ENCODE data around the gene FAM184B.

DNA sequence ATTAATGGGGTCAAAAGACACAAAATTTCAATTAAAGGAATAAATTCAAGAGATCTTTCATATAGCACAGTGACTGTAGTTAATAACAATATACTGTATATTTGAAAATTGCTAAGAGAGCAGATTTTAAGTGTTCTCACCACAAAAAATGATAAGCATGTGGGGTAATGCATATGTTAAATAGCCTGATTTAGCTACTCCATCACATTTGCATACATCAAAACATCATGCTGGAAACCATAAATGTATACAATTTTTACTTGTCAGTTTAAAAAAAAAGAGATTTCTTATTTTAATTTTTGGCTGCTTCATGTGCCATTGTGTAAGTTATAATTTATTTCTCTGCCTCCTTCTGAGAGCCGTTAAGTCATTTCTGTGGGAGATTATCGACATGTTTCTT is 65.9 kb downstream of the FAM184B start:
- TF ChIP-seq, protein P1, sequence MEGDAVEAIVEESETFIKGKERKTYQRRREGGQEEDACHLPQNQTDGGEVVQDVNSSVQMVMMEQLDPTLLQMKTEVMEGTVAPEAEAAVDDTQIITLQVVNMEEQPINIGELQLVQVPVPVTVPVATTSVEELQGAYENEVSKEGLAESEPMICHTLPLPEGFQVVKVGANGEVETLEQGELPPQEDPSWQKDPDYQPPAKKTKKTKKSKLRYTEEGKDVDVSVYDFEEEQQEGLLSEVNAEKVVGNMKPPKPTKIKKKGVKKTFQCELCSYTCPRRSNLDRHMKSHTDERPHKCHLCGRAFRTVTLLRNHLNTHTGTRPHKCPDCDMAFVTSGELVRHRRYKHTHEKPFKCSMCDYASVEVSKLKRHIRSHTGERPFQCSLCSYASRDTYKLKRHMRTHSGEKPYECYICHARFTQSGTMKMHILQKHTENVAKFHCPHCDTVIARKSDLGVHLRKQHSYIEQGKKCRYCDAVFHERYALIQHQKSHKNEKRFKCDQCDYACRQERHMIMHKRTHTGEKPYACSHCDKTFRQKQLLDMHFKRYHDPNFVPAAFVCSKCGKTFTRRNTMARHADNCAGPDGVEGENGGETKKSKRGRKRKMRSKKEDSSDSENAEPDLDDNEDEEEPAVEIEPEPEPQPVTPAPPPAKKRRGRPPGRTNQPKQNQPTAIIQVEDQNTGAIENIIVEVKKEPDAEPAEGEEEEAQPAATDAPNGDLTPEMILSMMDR (IDR thresholded peaks at IDR 0.05) = no peak
- TF ChIP-seq POLR2A (IDR thresholded peaks at IDR 0.05) = no peak
